ENCODE results near the gene PSPN.
"Not testable (repeated sequence)": the region's sequence is repeated elsewhere in the genome, so short reads cannot be mapped to it uniquely, and the experiment has no call there.

The PSPN gene

GRCh38 chr19:6406401-6406800 lies 30.7 kb upstream of the PSPN start:
- DNase-seq (ENCODE audit: low read depth, low spot score), result no peak

GRCh38 chr19:6402837-6403608 lies 27.3 kb upstream of the PSPN start:
- no peak for DNase-seq (ENCODE audit: low read depth, low spot score)
- H3K27ac ChIP-seq, result no peak overlapping the region

More at GRCh38 chr19:6406401-6406800, 30.7 kb upstream of the PSPN start:
- no peak overlapping the region for H3K27ac ChIP-seq

DNA sequence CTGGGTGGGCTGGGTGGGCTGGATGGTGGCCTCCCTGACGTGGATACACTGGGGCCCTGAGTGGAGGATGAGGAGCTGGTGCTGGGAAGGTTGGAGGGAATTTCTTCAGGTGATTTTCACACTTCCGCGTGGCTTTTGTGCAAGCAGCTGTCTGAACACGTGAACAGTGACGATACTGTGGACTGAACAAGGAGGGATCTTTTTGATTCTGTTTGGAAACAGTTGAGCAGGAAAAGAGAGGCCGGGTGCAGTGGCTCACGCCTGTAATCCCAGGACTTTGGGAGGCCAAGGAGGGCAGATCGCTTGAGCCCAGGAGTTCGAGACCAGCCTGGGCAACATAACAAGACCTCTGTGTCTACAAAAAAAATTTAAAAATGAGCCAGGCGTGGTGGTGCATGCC lies 26.3 kb upstream of the PSPN start:
- no peak overlapping the region for H3K27ac ChIP-seq
- DNase-seq (ENCODE audit: low read depth, low spot score), result no peak

GRCh38 chr19:6400062-6400944 lies 24.6 kb upstream of the PSPN start:
- not testable (repeated sequence) for DNase-seq (ENCODE audit: low read depth, low spot score); H3K27ac ChIP-seq

- no peak for DNase-seq (ENCODE audit: low read depth, low spot score)
- no peak overlapping the region for H3K27ac ChIP-seq
Observed at GRCh38 chr19:6396305-6396704, 20.6 kb upstream of the PSPN start.

- no peak for DNase-seq (ENCODE audit: low read depth, low spot score)
- H3K27ac ChIP-seq, result no peak overlapping the region
Observed at GRCh38 chr19:6394831-6395230, 19.1 kb upstream of the PSPN start.

DNA sequence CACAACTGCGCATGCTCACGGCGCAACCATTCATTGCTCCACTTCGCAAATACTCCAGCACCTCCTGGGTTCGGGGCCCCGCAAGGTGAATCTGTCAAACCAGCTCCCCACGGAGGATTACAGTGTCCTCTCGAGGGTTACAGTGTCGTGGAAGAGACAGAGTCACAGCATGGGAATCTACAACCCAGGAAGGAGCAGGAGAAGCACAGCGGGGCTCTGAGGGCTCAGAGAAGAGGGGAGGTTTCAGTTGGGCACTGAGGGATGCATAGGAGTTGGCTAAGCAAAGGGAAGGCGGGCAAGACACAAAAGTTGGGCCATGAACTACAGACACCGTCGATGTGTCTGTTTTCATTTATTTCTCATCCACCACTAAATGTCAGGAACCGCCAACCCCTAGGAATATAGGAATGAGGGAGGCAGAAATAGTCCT lies 18.3 kb upstream of the PSPN start:
- DNase-seq (ENCODE audit: low read depth, low spot score), result no peak
- H3K27ac ChIP-seq, result peak overlapping the region; percentile 78

- DNase-seq (ENCODE audit: low read depth, low spot score), result peak; percentile 36
Observed at GRCh38 chr19:6393074-6393982, 17.6 kb upstream of the PSPN start, which contains the start of gene GTF2F1. GTF2F1 (minus strand) TSS chr19:6393164; CDS start chr19:6392995, 169 bp downstream.

DNA sequence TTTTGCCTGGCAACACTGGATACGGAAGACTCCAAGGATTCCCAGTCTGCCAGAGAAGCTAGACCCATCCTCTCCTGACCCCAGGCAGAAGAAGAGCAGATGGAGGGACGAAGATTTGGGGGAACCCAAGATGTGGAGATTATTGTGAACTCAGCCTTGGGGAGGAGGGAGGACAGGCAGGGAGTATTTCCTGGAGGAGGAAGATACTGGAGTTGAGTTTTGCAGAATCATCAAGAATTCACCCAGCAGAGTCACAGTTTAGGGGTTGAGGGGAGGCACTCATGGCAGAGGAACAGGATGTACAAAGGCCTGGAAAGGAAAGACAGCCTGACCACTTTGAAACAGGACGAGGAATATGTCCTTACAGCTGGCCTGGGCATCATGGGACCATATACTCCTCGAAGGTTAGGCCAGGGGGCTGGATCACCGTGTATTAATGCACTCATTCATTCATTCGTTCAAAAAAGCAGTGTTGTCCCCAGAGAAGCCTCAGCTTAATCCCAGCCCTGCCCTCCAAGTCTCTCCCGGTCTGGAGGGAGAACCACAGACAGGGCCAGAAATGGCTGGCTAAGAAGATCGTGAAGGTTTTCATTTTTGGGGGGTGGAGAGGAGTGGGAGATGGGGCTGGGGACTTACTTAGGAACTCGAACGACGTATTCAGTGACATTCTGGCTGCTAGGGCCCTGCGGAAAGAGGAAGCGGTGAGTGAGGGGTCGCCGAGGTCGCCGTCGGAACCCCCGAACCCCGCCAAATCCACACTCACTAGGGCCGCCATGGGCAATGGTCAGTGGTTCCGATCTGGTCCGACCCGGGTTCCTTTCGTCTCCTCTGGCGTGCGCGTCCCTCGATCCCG lies 16.7 kb upstream of the PSPN start:
- peak overlapping the region; percentile 78 for H3K27ac ChIP-seq
- DNase-seq (ENCODE audit: low read depth, low spot score), result no peak

More at GRCh38 chr19:6393074-6393982, 17.6 kb upstream of the PSPN start, which contains the start of gene GTF2F1:
- peak within 1 kb of the TSS; percentile 78 for H3K27ac ChIP-seq

- DNase-seq (ENCODE audit: low read depth, low spot score), result no peak
- no peak overlapping the region for H3K27ac ChIP-seq
Observed at GRCh38 chr19:6387372-6387771, 11.6 kb upstream of the PSPN start.

DNA sequence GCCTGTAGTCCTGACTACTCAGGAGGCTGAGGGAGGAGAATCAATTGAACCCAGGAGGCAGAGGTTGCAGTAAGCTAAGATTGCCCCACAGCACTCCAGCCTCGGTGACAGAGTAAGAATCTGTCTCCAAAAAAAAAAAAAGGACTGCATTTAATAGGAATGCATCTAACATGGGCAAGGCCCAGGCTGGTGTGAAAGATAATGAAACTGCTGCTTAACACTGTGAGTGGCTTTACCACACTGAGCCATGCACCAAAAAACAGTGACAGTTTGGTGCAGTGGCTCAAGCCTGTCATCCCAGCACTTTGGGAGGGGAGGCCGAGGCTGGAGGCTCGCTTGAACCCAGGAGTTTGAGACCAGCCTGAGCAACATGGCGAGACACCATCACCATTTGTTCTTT lies 8.6 kb upstream of the PSPN start:
- no peak for DNase-seq (ENCODE audit: low read depth, low spot score)
- H3K27ac ChIP-seq, result no peak overlapping the region

DNA sequence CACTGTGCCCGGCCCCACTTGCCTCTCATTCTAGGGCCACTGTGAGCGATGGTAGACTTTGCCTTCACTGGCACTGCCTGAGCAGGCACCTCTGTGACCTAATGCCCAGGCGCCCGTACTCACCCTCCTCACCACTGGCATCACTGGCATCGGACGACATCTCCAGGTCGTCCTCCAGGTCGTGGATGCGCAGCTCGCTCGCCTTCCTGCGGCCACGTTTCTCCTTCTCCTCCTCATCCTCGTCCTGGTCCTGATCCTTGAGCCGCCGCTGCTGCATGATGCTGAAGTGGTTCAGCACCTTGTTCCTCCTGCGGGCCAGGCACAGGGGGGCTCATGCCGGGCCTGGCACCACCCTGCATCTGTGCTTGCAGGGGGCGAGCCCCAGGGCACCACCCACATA lies 7.5 kb upstream of the PSPN start:
- no peak overlapping the region for H3K27ac ChIP-seq
- DNase-seq (ENCODE audit: low read depth, low spot score), result no peak

- DNase-seq (ENCODE audit: low read depth, low spot score), result no peak
- H3K27ac ChIP-seq, result no peak overlapping the region
Observed at GRCh38 chr19:6381030-6381750, 5.5 kb upstream of the PSPN start.

GRCh38 chr19:6379744-6380143 lies 4.0 kb upstream of the PSPN start:
- H3K27ac ChIP-seq, result no peak overlapping the region
- DNase-seq (ENCODE audit: low read depth, low spot score), result no peak

GRCh38 chr19:6378486-6378885 lies 2.8 kb upstream of the PSPN start:
- no peak for DNase-seq (ENCODE audit: low read depth, low spot score)
- no peak overlapping the region for H3K27ac ChIP-seq

DNA sequence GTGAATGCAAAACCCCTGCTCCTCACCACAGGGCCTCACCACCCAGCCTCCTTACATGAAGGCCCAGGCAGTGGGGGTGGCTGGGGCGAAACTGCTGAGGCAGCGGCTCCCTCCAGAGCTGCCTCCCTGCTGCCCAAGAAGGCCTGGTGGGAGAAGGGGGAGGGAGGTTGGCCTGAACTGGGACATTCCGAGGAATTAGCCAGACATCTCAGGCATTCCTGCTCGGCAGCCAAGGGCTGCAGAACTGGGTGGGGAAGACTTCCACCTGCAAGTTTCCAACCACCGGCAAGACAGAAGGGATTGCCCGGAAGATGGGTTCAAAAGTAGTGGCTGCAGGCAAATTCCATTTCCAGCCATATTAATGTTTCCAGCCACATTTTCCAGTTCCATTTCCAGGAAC lies 2.3 kb upstream of the PSPN start:
- no peak for DNase-seq (ENCODE audit: low read depth, low spot score)

GRCh38 chr19:6376512-6377190 lies 918 bp upstream of the PSPN start:
- no peak overlapping the region for H3K27ac ChIP-seq
- DNase-seq (ENCODE audit: low read depth, low spot score), result no peak

More for the DNA sequence above, 2.3 kb upstream of the PSPN start:
- no peak overlapping the region for H3K27ac ChIP-seq
